Measurements from ENCODE around the gene LNX2.

DNA sequence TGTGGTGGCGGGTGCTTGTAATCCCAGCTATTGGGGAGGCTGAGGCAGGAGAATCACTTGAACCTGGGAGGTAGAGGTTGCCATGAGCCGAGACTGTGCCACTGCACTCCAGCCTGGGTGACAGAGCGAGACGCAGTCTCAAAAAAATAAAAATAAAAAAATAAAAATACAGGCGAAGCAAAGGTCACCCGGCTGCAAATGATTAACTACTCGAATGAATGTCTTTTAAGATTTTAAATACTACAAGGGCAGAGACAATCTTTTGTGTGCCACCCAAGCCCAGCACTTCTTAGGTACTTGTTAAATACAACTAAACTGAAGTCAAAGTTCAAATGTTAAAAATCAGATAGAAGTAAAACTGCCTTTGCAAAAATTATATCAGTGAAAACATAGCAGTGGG, 6.7 kb downstream of the LNX2 start:
- TF ChIP-seq EZH2 (IDR thresholded peaks at IDR 0.05; ENCODE audit: low read length): no peak
- TF ChIP-seq CTCF (optimal IDR thresholded peaks at IDR 0.05 in 1 of 3, IDR thresholded peaks at IDR 0.05 in 1 of 3, conservative IDR thresholded peaks at IDR 0.05 in 1 of 3; ENCODE audit: extremely low read depth in 1 of 3, insufficient read depth in 2 of 3, low read length in 3 of 3): no peak
